Endothelial cell (in vitro differentiated cells): Measurements from ENCODE around the gene C17orf107. TPM values are rescaled to one million over a fixed set of nuclear protein-coding genes. Genes with fewer than 3 reads are reported as not detected.

Source experiments
- DNase-seq: peaks from one replicate; pipeline ENCODE4 v3.0.0; 2021; ENCODE audit warnings: low spot score
- H3K27ac Mint-ChIP-seq: one replicate; pipeline ENCODE4 v1.8.0; 2021; ENCODE audit warnings: mixed read lengths, inconsistent platforms; ENCODE audit not compliant: unreplicated experiment
- H3K27me3 Mint-ChIP-seq: one replicate; pipeline ENCODE4 v1.8.0; 2021; ENCODE audit warnings: mild to moderate bottlenecking, moderate library complexity, mixed read lengths, inconsistent platforms; ENCODE audit not compliant: unreplicated experiment
- H3K36me3 Mint-ChIP-seq: one replicate; pipeline ENCODE4 v1.8.0; 2021; ENCODE audit warnings: mild to moderate bottlenecking, low read depth, mixed read lengths, inconsistent platforms; ENCODE audit not compliant: unreplicated experiment
- H3K4me1 Mint-ChIP-seq: one replicate; pipeline ENCODE4 v1.8.0; 2021; ENCODE audit warnings: mild to moderate bottlenecking, mixed read lengths, inconsistent platforms; ENCODE audit not compliant: unreplicated experiment
- H3K4me3 Mint-ChIP-seq: one replicate; pipeline ENCODE4 v1.8.0; 2021; ENCODE audit warnings: mild to moderate bottlenecking, mixed read lengths, inconsistent platforms; ENCODE audit not compliant: unreplicated experiment
- H3K9me3 Mint-ChIP-seq: one replicate; pipeline ENCODE4 v1.8.0; 2021; ENCODE audit warnings: mixed read lengths, inconsistent platforms; ENCODE audit not compliant: unreplicated experiment
- long read RNA-seq: library from polyadenylated mRNA; unstranded; transcript quantifications from one replicate; pipeline ENCODE4 v2.0.0, GENCODE V29; 2020; ENCODE audit not compliant: unreplicated experiment
- total RNA-seq: library from RNA; stranded (reverse); fragmentation: NEBNext Ultra II Directional; extraction: Animal tissue kit (Norgen Biotek cat#: 25700); gene quantifications from one replicate; pipeline ENCODE4 v1.2.1, GENCODE V29; 2021; ENCODE audit not compliant: unreplicated experiment
- TF ChIP-seq, protein P1 (sequence below): fragments of 200-600 bp; sonication (generic); IDR thresholded peaks from one replicate; pipeline ENCODE4 v1.5.0; 2021; ENCODE audit warnings: antibody characterized with exemption; ENCODE audit not compliant: unreplicated experiment

C17orf107 gene
- 2.3 TPM for total RNA-seq
- long read RNA-seq: 0 reads

GRCh38 chr17:4899341-4900230 lies at the start of gene C17orf107:
C17orf107 (plus strand) TSS chr17:4899536; CDS start chr17:4899763, 227 bp downstream.
- H3K27me3 Mint-ChIP-seq: peaks cover 26% of the 10 kb centered on the region
- peak; percentile 73 for DNase-seq
- peak within 1 kb of the TSS; percentile 87 for H3K4me3 Mint-ChIP-seq
- H3K36me3 Mint-ChIP-seq: peaks cover 25% of the 10 kb centered on the region
- H3K9me3 Mint-ChIP-seq: no peaks in the 10 kb centered on the region
- peak within 1 kb of the TSS; percentile 64 for H3K27ac Mint-ChIP-seq
- peaks cover 10% of the 10 kb centered on the region for H3K4me1 Mint-ChIP-seq
- TF ChIP-seq, protein P1, sequence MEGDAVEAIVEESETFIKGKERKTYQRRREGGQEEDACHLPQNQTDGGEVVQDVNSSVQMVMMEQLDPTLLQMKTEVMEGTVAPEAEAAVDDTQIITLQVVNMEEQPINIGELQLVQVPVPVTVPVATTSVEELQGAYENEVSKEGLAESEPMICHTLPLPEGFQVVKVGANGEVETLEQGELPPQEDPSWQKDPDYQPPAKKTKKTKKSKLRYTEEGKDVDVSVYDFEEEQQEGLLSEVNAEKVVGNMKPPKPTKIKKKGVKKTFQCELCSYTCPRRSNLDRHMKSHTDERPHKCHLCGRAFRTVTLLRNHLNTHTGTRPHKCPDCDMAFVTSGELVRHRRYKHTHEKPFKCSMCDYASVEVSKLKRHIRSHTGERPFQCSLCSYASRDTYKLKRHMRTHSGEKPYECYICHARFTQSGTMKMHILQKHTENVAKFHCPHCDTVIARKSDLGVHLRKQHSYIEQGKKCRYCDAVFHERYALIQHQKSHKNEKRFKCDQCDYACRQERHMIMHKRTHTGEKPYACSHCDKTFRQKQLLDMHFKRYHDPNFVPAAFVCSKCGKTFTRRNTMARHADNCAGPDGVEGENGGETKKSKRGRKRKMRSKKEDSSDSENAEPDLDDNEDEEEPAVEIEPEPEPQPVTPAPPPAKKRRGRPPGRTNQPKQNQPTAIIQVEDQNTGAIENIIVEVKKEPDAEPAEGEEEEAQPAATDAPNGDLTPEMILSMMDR: no peak

GRCh38 chr17:4850246-4850645 lies 49.1 kb upstream of the C17orf107 start:
- Mint-ChIP-seq H3K27me3 (peaks cover 7% of the 10 kb centered on the region), H3K36me3 (peaks cover 13% of the 10 kb centered on the region), H3K9me3 (no peaks in the 10 kb centered on the region), H3K4me1 (peaks cover 46% of the 10 kb centered on the region), H3K4me3 (no peak overlapping the region), H3K27ac (no peak overlapping the region)
- TF ChIP-seq, protein P1: no peak
- DNase-seq: no peak

DNA sequence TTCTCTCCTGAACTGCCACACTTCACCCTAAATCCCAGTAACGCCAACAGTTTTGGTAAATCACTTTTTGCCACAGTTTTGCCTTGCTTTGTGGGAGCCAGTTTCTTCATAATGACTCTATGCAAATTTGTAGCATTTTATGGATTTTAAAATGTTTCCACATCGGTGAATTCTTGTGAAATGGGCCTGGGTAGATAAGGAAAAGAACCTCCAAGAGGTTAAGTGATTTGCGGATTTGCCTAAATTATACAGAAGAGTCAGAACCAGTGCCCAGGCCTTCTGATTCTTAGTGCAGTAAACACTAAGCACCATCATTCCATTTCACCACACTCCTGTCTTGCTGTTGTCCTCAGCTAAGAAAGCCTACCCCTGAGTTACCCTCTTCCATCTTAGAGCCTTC lies 48.3 kb upstream of the C17orf107 start:
- Mint-ChIP-seq H3K4me3 (no peak overlapping the region), H3K4me1 (peaks cover 48% of the 10 kb centered on the region), H3K9me3 (no peaks in the 10 kb centered on the region), H3K36me3 (peaks cover 13% of the 10 kb centered on the region), H3K27me3 (peaks cover 8% of the 10 kb centered on the region), H3K27ac (peak overlapping the region; percentile 55)
- TF ChIP-seq, protein P1: no peak
- DNase-seq: no peak

GRCh38 chr17:4852567-4853207 lies 46.6 kb upstream of the C17orf107 start:
- DNase-seq: no peak
- TF ChIP-seq, protein P1: no peak
- H3K27ac Mint-ChIP-seq: no peak overlapping the region
- no peaks in the 10 kb centered on the region for H3K9me3 Mint-ChIP-seq
- H3K36me3 Mint-ChIP-seq: peaks cover 16% of the 10 kb centered on the region
- H3K4me1 Mint-ChIP-seq: peaks cover 60% of the 10 kb centered on the region
- no peak overlapping the region for H3K4me3 Mint-ChIP-seq
- H3K27me3 Mint-ChIP-seq: peaks cover 16% of the 10 kb centered on the region

DNA sequence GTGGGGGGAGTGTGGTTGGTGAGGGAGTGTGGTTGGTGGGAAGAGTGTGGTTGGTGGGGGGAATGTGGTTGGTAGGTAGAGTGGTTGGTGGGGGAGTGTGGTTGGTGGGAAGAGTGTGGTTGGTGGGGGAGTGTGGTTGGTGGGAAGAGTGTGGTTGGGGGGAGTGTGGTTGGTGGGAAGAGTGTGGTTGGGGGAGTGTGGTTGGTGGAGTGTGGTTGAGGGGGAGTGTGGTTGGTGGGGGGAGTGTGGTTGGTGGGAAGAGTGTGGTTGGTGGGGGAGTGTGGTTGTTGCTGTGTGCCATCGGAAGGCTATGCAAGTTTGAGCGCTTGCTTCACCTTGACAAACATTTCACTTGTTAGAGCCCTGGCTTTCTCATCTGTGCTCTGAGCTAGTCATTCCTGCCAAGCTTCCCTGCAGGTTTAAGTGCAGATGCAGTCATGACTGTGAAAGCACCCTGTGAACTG lies 46.1 kb upstream of the C17orf107 start:
- peaks cover 17% of the 10 kb centered on the region for H3K27me3 Mint-ChIP-seq
- no peak overlapping the region for H3K27ac Mint-ChIP-seq
- peaks cover 60% of the 10 kb centered on the region for H3K4me1 Mint-ChIP-seq
- H3K9me3 Mint-ChIP-seq: no peaks in the 10 kb centered on the region
- no peak for DNase-seq
- TF ChIP-seq, protein P1: no peak
- H3K4me3 Mint-ChIP-seq: no peak overlapping the region
- peaks cover 17% of the 10 kb centered on the region for H3K36me3 Mint-ChIP-seq
